ENCODE results near the gene PDILT. TPM values are rescaled to one million over a fixed set of nuclear protein-coding genes. Genes with fewer than 3 reads are reported as not detected.
A peak's percentile ranks its signal among the peaks of the same experiment; 100 is the strongest.

PDILT gene
- total RNA-seq, 2 donors from 2014 or later, result not detected

DNA sequence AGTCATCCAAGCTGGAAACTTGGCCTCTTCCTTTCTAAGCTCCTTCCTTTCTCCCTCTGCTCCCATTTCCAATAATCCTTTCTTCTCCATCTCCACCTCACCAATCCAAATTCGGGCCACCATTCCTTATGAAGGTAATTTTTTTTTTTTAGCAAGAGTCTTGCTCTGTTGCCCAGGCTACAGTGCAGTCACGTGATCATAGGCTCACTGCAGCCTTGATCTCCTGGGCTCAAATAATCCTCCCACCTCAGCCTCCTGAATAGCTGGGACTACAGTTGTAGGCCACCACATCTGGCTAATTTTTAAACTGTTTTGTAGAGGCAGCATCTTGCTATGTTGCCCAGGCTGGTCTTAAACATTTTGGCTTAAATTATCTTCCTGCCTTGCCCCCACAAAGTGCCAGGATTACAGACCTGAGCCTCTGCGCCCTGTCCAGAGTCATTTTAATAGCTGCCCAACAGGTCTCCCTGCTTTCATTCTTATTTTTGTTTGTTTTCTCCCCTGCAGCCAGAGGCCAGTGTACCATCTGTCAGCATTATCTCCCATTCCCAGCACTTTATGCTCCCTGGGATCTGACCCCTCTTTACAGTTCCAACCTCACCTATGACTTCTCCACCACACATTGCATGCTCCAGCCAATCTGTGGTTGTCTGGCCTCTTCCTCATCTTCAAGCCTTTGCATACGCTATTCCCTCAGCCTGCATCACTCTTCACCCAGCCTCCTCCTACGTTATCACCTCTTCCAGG, 75.0 kb downstream of the PDILT start:
- ATAC-seq (peak; percentile 6), DNase-seq (peak in 3 of 4 donors; percentile 59 to 74 (median 60))
- Histone ChIP-seq H3K27ac (peak overlapping the region; percentile 94 to 97 (median 96)), H3K4me3 (no peak overlapping the region), H3K4me1 (peaks cover 93% of the 10 kb centered on the region), H3K36me3 (replicated peaks in 1 of 2; ENCODE audit: insufficient read depth in 1 of 2, low read depth in 2 of 2) (peaks cover 3 to 5% of the 10 kb centered on the region in 2 donors), H3K27me3 (no peaks in the 10 kb centered on the region), H3K9me3 (no peaks in the 10 kb centered on the region)
- 45 to 50% methylated on average over 5 of the region's 5 CpGs for WGBS, 2 donors
- peak in 1 of 3 donors; percentile 34 for TF ChIP-seq POLR2A (IDR thresholded peaks at IDR 0.05)
- peak in 2 of 7 experiments; percentile 13 to 17 for TF ChIP-seq CTCF (IDR thresholded peaks at IDR 0.05)
- intact Hi-C loops (cut with DNase I), result no loop called here

- intact Hi-C loops (cut with DNase I), result no loop called here
- peak; percentile 65 for ATAC-seq
- Histone ChIP-seq H3K4me3 (peak within 1 kb of the TSS; percentile 36 to 66), H3K27me3 (no peaks in the 10 kb centered on the region), H3K36me3 (replicated peaks in 1 of 2; ENCODE audit: insufficient read depth in 1 of 2, low read depth in 2 of 2) (peaks cover 9 to 20% of the 10 kb centered on the region in 2 donors), H3K4me1 (peaks cover 89% of the 10 kb centered on the region), H3K27ac (peak within 1 kb of the TSS; percentile 94 to 97 (median 96)), H3K9me3 (no peaks in the 10 kb centered on the region)
- peak; percentile 79 to 91 (median 84) for DNase-seq
- TF ChIP-seq POLR2A (IDR thresholded peaks at IDR 0.05) (peak in 1 of 3 donors; percentile 83), CTCF (IDR thresholded peaks at IDR 0.05) (peak in 3 of 7 experiments; percentile 27 to 64 (median 58))
- 15 to 25% methylated on average over 7 of the region's 7 CpGs for WGBS, 2 donors
These were observed 77.0 kb downstream of the PDILT start, which contains the start of gene GP2 for GRCh38 chr16:20327444-20328041. TSS of gene GP2 (minus strand) at chr16:20327513. CDS start at chr16:20326431, 1,082 bp downstream.

- intact Hi-C loops (cut with DNase I), result no loop called here
- whole genome bisulfite sequencing, 2 donors, result 15 to 21% methylated on average over 3 of the region's 3 CpGs
These were observed 78.2 kb downstream of the PDILT start for GRCh38 chr16:20326321-20326720.

DNA sequence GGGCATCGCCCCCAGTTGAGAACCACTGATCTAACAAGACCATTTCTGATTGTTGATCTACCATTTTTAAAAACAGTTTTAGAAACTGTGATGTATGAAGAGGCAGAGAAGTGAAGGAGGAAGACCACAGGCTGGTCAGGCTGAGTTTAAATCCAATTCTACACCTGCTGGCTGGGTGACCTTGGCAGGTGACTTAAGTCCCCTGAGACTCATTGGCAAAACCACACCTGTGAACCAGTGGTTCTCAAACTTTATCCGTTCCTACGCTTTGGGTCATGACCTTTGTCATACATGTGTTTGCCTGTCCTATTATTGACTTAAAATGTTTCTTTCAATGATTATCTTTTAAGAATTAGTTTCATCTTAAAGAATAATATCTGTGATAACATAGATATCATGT, 79.5 kb downstream of the PDILT start:
- ATAC-seq (no peak), DNase-seq (peak in 3 of 4 donors; percentile 44 to 72 (median 63))
- TF ChIP-seq CTCF (IDR thresholded peaks at IDR 0.05) (no peak), POLR2A (IDR thresholded peaks at IDR 0.05) (no peak)
- H3K4me1 ChIP-seq, result peaks cover 88% of the 10 kb centered on the region
- peak overlapping the region; percentile 94 to 97 (median 96) for H3K27ac ChIP-seq
- H3K36me3 ChIP-seq (replicated peaks in 1 of 2; ENCODE audit: insufficient read depth in 1 of 2, low read depth in 2 of 2), result peaks cover 11 to 20% of the 10 kb centered on the region in 2 donors
- H3K27me3 ChIP-seq, result no peaks in the 10 kb centered on the region
- no peaks in the 10 kb centered on the region for H3K9me3 ChIP-seq
- 26 to 32% methylated on average over 3 of the region's 3 CpGs for WGBS, 2 donors
- intact Hi-C loops (cut with DNase I), result no loop called here
- H3K4me3 ChIP-seq, result peak overlapping the region; percentile 22 to 66

More at GRCh38 chr16:20326321-20326720, 78.2 kb downstream of the PDILT start:
- Histone ChIP-seq H3K36me3 (replicated peaks in 1 of 2; ENCODE audit: insufficient read depth in 1 of 2, low read depth in 2 of 2) (peaks cover 11 to 20% of the 10 kb centered on the region in 2 donors), H3K27me3 (no peaks in the 10 kb centered on the region), H3K4me3 (peak overlapping the region; percentile 45 to 66), H3K27ac (peak overlapping the region; percentile 94 to 97 (median 96)), H3K9me3 (no peaks in the 10 kb centered on the region), H3K4me1 (peaks cover 89% of the 10 kb centered on the region)
- TF ChIP-seq CTCF (IDR thresholded peaks at IDR 0.05) (no peak), POLR2A (IDR thresholded peaks at IDR 0.05) (peak in 1 of 3 donors; percentile 19)
- DNase-seq (no peak), ATAC-seq (no peak)

All from body of pancreas (tissue), 4 donors.